ENCODE measurements around the gene KRTAP6-2. TPM values are rescaled to one million over a fixed set of nuclear protein-coding genes. Genes with fewer than 3 reads are reported as not detected.

KRTAP6-2 gene
- polyA plus RNA-seq, 1 of the 3 experiments (the other 2 are of a cell fraction): not detected

DNA sequence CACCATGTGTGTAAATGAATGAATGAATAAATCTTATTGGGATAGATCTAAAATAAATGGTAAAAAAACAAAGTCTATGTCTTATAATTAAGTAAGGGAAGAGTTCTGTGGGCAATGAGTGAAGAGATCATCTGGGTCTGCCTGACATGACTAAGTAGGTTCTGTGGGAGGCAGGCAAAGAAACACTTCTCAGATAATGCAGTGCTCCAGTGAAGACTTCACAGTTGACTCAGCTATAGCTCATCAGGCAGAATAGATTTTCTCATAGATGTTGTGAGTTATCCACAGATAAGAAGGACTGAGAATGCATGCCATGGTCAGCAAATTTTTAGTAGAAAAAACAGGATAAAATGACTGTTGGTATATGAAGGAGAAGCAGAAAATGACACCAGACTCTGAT lies 20.9 kb downstream of the KRTAP6-2 start:
- CTCF ChIA-PET: no interaction called here
- Histone ChIP-seq H3K4me2 (no peak overlapping the region), H2AFZ (ENCODE audit: low read depth) (no peak overlapping the region), H3K27ac (ENCODE audit: low read depth in 2 of 2, low read length in 1 of 2) (no peak overlapping the region), H3K9me3 (no peaks in the 10 kb centered on the region), H3K9ac (no peak overlapping the region), H3K4me3 (ENCODE audit: low read depth in 2 of 2, low read length in 1 of 2) (no peak overlapping the region), H3K4me1 (ENCODE audit: control insufficient read depth in 1 of 2, insufficient read depth in 2 of 2, low read depth in 1 of 2, low read length in 1 of 2) (no peaks in the 10 kb centered on the region), H3K27me3 (ENCODE audit: insufficient read depth) (no peaks in the 10 kb centered on the region; the same call in 1 of the 2 replicates), H4K20me1 (ENCODE audit: insufficient read depth) (no peaks in the 10 kb centered on the region), H3K9me2 (no peaks in the 10 kb centered on the region), H3K36me3 (replicated peaks in 1 of 2; ENCODE audit: control insufficient read depth in 1 of 2, insufficient read depth in 2 of 2, low read length in 1 of 2) (no peaks in the 10 kb centered on the region), H3F3A (replicated peaks; ENCODE audit: insufficient read depth) (no peaks in the 10 kb centered on the region), H3K79me2 (ENCODE audit: insufficient read depth) (no peaks in the 10 kb centered on the region)
- TF ChIP-seq, protein P1, sequence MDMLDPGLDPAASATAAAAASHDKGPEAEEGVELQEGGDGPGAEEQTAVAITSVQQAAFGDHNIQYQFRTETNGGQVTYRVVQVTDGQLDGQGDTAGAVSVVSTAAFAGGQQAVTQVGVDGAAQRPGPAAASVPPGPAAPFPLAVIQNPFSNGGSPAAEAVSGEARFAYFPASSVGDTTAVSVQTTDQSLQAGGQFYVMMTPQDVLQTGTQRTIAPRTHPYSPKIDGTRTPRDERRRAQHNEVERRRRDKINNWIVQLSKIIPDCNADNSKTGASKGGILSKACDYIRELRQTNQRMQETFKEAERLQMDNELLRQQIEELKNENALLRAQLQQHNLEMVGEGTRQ (IDR thresholded peaks at IDR 0.05; ENCODE audit: borderline replicate concordance, low read depth, low read length): no peak
- TF ChIP-seq, protein P2, sequence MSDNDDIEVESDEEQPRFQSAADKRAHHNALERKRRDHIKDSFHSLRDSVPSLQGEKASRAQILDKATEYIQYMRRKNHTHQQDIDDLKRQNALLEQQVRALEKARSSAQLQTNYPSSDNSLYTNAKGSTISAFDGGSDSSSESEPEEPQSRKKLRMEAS (IDR thresholded peaks at IDR 0.05; ENCODE audit: low read depth): no peak
- TF ChIP-seq, protein P3, sequence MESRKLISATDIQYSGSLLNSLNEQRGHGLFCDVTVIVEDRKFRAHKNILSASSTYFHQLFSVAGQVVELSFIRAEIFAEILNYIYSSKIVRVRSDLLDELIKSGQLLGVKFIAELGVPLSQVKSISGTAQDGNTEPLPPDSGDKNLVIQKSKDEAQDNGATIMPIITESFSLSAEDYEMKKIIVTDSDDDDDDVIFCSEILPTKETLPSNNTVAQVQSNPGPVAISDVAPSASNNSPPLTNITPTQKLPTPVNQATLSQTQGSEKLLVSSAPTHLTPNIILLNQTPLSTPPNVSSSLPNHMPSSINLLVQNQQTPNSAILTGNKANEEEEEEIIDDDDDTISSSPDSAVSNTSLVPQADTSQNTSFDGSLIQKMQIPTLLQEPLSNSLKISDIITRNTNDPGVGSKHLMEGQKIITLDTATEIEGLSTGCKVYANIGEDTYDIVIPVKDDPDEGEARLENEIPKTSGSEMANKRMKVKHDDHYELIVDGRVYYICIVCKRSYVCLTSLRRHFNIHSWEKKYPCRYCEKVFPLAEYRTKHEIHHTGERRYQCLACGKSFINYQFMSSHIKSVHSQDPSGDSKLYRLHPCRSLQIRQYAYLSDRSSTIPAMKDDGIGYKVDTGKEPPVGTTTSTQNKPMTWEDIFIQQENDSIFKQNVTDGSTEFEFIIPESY (IDR thresholded peaks at IDR 0.05; ENCODE audit: borderline replicate concordance, low read depth): no peak
- TF ChIP-seq RFX5 (IDR thresholded peaks at IDR 0.05; ENCODE audit: low read length): no peak
- POLR2A ChIA-PET: no interaction called here
- no peak for DNase-seq

GRCh38 chr21:30567617-30568016 lies 31.1 kb downstream of the KRTAP6-2 start:
- no peak overlapping the region for H3K27ac ChIP-seq (ENCODE audit: low read depth in 2 of 2, low read length in 1 of 2)
- POLR2A ChIA-PET: no interaction called here
- no peaks in the 10 kb centered on the region for H3K4me1 ChIP-seq (ENCODE audit: control insufficient read depth in 1 of 2, insufficient read depth in 2 of 2, low read depth in 1 of 2, low read length in 1 of 2)
- H3K79me2 ChIP-seq (ENCODE audit: insufficient read depth): no peaks in the 10 kb centered on the region
- H3K9me2 ChIP-seq: no peaks in the 10 kb centered on the region
- H3F3A ChIP-seq (replicated peaks; ENCODE audit: insufficient read depth): no peaks in the 10 kb centered on the region
- no peaks in the 10 kb centered on the region for H3K36me3 ChIP-seq (replicated peaks in 1 of 2; ENCODE audit: control insufficient read depth in 1 of 2, insufficient read depth in 2 of 2, low read length in 1 of 2)
- H3K4me3 ChIP-seq (ENCODE audit: low read depth in 2 of 2, low read length in 1 of 2): no peak overlapping the region
- no peak overlapping the region for H3K9ac ChIP-seq
- CTCF ChIA-PET: no interaction called here
- H3K9me3 ChIP-seq: no peaks in the 10 kb centered on the region
- no peak for DNase-seq
- H3K27me3 ChIP-seq (ENCODE audit: insufficient read depth): no peaks in the 10 kb centered on the region
- no peaks in the 10 kb centered on the region for H4K20me1 ChIP-seq (ENCODE audit: insufficient read depth)
- H2AFZ ChIP-seq (ENCODE audit: low read depth): no peak overlapping the region
- no peak overlapping the region for H3K4me2 ChIP-seq
- TF ChIP-seq SIN3A (IDR thresholded peaks at IDR 0.05; ENCODE audit: borderline replicate concordance, low read depth, low read length) (no peak), ELF1 (IDR thresholded peaks at IDR 0.05) (no peak), CTCF (IDR thresholded peaks at IDR 0.05) (no peak), GABPA (IDR thresholded peaks at IDR 0.05; ENCODE audit: low read depth) (no peak), JUND (IDR thresholded peaks at IDR 0.05) (no peak), RFX5 (IDR thresholded peaks at IDR 0.05; ENCODE audit: low read length) (no peak), NFIC (IDR thresholded peaks at IDR 0.05; ENCODE audit: borderline replicate concordance) (no peak), TAF1 (IDR thresholded peaks at IDR 0.05; ENCODE audit: borderline replicate concordance, low read depth, low read length) (no peak), TEAD4 (IDR thresholded peaks at IDR 0.05; ENCODE audit: borderline replicate concordance, insufficient read depth) (no peak), NRF1 (IDR thresholded peaks at IDR 0.05; ENCODE audit: low read depth, low read length) (no peak), PBX3 (IDR thresholded peaks at IDR 0.05) (no peak), FOSL2 (IDR thresholded peaks at IDR 0.05; ENCODE audit: borderline replicate concordance, low read depth) (no peak)
- TF ChIP-seq, protein P4, sequence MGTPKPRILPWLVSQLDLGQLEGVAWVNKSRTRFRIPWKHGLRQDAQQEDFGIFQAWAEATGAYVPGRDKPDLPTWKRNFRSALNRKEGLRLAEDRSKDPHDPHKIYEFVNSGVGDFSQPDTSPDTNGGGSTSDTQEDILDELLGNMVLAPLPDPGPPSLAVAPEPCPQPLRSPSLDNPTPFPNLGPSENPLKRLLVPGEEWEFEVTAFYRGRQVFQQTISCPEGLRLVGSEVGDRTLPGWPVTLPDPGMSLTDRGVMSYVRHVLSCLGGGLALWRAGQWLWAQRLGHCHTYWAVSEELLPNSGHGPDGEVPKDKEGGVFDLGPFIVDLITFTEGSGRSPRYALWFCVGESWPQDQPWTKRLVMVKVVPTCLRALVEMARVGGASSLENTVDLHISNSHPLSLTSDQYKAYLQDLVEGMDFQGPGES (IDR thresholded peaks at IDR 0.05; ENCODE audit: low read depth, low read length): no peak
- TF ChIP-seq, protein P5, sequence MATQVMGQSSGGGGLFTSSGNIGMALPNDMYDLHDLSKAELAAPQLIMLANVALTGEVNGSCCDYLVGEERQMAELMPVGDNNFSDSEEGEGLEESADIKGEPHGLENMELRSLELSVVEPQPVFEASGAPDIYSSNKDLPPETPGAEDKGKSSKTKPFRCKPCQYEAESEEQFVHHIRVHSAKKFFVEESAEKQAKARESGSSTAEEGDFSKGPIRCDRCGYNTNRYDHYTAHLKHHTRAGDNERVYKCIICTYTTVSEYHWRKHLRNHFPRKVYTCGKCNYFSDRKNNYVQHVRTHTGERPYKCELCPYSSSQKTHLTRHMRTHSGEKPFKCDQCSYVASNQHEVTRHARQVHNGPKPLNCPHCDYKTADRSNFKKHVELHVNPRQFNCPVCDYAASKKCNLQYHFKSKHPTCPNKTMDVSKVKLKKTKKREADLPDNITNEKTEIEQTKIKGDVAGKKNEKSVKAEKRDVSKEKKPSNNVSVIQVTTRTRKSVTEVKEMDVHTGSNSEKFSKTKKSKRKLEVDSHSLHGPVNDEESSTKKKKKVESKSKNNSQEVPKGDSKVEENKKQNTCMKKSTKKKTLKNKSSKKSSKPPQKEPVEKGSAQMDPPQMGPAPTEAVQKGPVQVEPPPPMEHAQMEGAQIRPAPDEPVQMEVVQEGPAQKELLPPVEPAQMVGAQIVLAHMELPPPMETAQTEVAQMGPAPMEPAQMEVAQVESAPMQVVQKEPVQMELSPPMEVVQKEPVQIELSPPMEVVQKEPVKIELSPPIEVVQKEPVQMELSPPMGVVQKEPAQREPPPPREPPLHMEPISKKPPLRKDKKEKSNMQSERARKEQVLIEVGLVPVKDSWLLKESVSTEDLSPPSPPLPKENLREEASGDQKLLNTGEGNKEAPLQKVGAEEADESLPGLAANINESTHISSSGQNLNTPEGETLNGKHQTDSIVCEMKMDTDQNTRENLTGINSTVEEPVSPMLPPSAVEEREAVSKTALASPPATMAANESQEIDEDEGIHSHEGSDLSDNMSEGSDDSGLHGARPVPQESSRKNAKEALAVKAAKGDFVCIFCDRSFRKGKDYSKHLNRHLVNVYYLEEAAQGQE (IDR thresholded peaks at IDR 0.05; ENCODE audit: low read depth, low read length): no peak
